DOHH2 (cell line): ENCODE data around the gene MAP7D1.

Experiments used
- H3F3A ChIP-seq: fragments of 200-600 bp; sonication (generic), shearing (Covaris generic); 2 replicates; pipeline ENCODE4 v1.6.0; 2016; ENCODE audit warnings: antibody characterized with exemption, mild to moderate bottlenecking; ENCODE audit not compliant: control insufficient read depth, insufficient read depth
- H3K27ac ChIP-seq: fragments of 200-600 bp; sonication (generic); 2 replicates; pipeline ENCODE4 v1.5.1; 2014; ENCODE audit warnings: low read depth, mild to moderate bottlenecking, low read length, moderate library complexity
- H3K27me3 ChIP-seq: fragments of 200-600 bp; sonication (generic); 2 replicates; pipeline ENCODE4 v1.6.1; 2014; ENCODE audit warnings: mild to moderate bottlenecking, low read length, mixed read lengths; ENCODE audit not compliant: control insufficient read depth
- H3K36me3 ChIP-seq: fragments of 200-600 bp; sonication (generic); 2 replicates; pipeline ENCODE4 v1.6.1; 2014; ENCODE audit warnings: mild to moderate bottlenecking, low read length, moderate library complexity, mixed read lengths; ENCODE audit not compliant: control insufficient read depth
- H3K4me1 ChIP-seq: fragments of 200-600 bp; sonication (generic); 2 replicates; pipeline ENCODE4 v1.6.1; 2014; ENCODE audit warnings: mild to moderate bottlenecking, low read length, mixed read lengths; ENCODE audit not compliant: control insufficient read depth
- H3K4me2 ChIP-seq: fragments of 200-600 bp; sonication (generic); 2 replicates; pipeline ENCODE4 v1.6.0; 2014; ENCODE audit warnings: mild to moderate bottlenecking, low read length, moderate library complexity
- H3K4me3 ChIP-seq: fragments of 200-600 bp; sonication (generic); 2 replicates; pipeline ENCODE4 v1.5.1; 2014; ENCODE audit warnings: mild to moderate bottlenecking, low read length, mixed read lengths
- H3K79me2 ChIP-seq: fragments of 200-600 bp; sonication (generic); 2 replicates; pipeline ENCODE4 v1.6.1; 2014; ENCODE audit warnings: mild to moderate bottlenecking, low read length, mixed read lengths; ENCODE audit not compliant: control insufficient read depth
- H3K9me2 ChIP-seq: fragments of 200-600 bp; sonication (generic); replicated peaks from 2 replicates; pipeline ENCODE4 v1.6.1; 2014; ENCODE audit warnings: mild to moderate bottlenecking, low read length, mixed read lengths; ENCODE audit not compliant: control insufficient read depth
- H3K9me3 ChIP-seq: fragments of 200-600 bp; sonication (generic); 2 replicates; pipeline ENCODE4 v1.6.1; 2014; ENCODE audit warnings: antibody characterized with exemption, low read length, mixed read lengths; ENCODE audit not compliant: control insufficient read depth, insufficient read depth
- H4K20me1 ChIP-seq: fragments of 200-600 bp; sonication (generic); 2 replicates; pipeline ENCODE4 v1.6.0; 2014; ENCODE audit warnings: low read depth, mild to moderate bottlenecking, antibody characterized with exemption, low read length, moderate library complexity; ENCODE audit not compliant: control insufficient read depth, insufficient read depth
- EZH2phosphoT487 ChIP-seq: fragments of 200-600 bp; sonication (generic); IDR thresholded peaks from 2 replicates; pipeline ENCODE4 v1.6.1; 2017; ENCODE audit warnings: borderline replicate concordance, mild to moderate bottlenecking, antibody characterized with exemption, low read length, moderate library complexity, mixed read lengths
- TF ChIP-seq, protein P1 (sequence below): fragments of 200-600 bp; sonication (generic); IDR thresholded peaks from one replicate; pipeline ENCODE4 v1.5.1; 2014; ENCODE audit warnings: antibody characterized with exemption, mild to moderate bottlenecking, low read depth, low read length; ENCODE audit not compliant: poor library complexity, severe bottlenecking

The MAP7D1 gene

GRCh38 chr1:36159614-36160387, 3.8 kb downstream of the MAP7D1 start:
- H3F3A ChIP-seq: peaks cover 11% of the 10 kb centered on the region
- H3K79me2 ChIP-seq: peaks cover 98% of the 10 kb centered on the region
- H3K27ac ChIP-seq: peak overlapping the region; percentile 82
- H3K36me3 ChIP-seq: peaks cover 63% of the 10 kb centered on the region
- H3K4me2 ChIP-seq: peak overlapping the region; percentile 86
- peak overlapping the region; percentile 72 for H3K4me3 ChIP-seq
- no peaks in the 10 kb centered on the region for H3K9me2 ChIP-seq
- no peaks in the 10 kb centered on the region for H3K9me3 ChIP-seq
- peaks cover 4% of the 10 kb centered on the region; the same call in 1 of the 2 replicates for H4K20me1 ChIP-seq
- TF ChIP-seq, protein P1, sequence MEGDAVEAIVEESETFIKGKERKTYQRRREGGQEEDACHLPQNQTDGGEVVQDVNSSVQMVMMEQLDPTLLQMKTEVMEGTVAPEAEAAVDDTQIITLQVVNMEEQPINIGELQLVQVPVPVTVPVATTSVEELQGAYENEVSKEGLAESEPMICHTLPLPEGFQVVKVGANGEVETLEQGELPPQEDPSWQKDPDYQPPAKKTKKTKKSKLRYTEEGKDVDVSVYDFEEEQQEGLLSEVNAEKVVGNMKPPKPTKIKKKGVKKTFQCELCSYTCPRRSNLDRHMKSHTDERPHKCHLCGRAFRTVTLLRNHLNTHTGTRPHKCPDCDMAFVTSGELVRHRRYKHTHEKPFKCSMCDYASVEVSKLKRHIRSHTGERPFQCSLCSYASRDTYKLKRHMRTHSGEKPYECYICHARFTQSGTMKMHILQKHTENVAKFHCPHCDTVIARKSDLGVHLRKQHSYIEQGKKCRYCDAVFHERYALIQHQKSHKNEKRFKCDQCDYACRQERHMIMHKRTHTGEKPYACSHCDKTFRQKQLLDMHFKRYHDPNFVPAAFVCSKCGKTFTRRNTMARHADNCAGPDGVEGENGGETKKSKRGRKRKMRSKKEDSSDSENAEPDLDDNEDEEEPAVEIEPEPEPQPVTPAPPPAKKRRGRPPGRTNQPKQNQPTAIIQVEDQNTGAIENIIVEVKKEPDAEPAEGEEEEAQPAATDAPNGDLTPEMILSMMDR: no peak
- no peak for TF ChIP-seq EZH2phosphoT487
- H3K27me3 ChIP-seq: no peaks in the 10 kb centered on the region
- H3K4me1 ChIP-seq: peaks cover 81% of the 10 kb centered on the region

DNA sequence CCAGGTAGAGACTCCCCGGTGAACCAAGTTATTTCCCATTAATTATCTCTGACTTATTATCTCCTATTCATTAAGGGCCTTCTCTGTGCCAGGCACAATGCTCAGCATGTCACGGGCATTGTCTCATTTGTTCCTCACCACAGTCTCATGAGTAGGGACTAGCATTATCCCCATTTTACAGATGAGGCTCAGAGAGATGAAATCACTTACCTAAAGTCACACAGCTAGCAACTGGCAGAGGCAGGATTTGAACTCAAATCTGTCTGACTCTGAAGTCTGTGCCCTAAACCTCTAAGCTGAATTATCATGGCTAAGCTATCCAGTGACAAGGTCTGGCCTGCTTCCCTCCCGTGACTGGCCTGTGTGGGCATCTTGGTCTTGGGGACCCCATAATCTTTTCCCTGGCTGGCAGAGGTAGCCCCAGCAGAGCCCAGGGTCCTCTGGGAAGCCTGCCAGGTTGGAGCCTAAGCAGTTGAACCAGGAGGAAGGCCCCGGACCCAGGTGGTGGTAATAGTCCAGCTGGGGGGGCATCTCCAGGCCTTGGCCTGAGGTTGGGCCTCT, 4.5 kb downstream of the MAP7D1 start:
- H3F3A ChIP-seq: peaks cover 11% of the 10 kb centered on the region

DNA sequence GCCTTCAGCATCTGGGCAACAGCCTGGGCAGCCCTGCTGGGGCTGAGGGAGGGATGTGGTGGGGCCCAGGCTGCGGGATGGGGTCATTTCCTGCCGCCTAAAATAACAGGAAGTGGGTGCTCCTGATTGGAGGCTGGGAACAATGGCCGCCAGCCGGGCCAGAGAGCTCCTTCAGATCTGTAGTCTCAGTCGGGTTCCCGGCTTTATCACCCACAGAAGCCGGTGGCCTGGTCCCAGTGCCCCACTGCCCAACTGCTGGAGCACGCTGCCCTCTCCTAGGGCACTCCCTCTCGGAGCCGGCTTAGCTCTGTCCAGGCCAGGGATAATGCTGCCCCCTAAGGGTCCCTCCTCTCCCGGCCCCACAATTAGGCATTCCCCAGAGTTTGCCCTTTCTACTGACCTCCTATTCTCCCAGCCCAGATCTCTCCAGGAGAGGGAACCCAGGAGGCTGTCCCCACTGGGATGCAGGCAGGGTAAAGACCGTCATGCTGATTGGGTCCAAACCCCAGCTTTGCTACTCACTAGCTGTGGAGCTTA, 5.1 kb downstream of the MAP7D1 start:
- H3K9me2 ChIP-seq: no peaks in the 10 kb centered on the region
- H3K27ac ChIP-seq: peak overlapping the region; percentile 82
- H3K27me3 ChIP-seq: no peaks in the 10 kb centered on the region
- peaks cover 99% of the 10 kb centered on the region for H3K79me2 ChIP-seq
- no peaks in the 10 kb centered on the region for H3K9me3 ChIP-seq
- H3K4me2 ChIP-seq: peak overlapping the region; percentile 86
- peaks cover 4% of the 10 kb centered on the region; the same call in 1 of the 2 replicates for H4K20me1 ChIP-seq
- H3K36me3 ChIP-seq: peaks cover 63% of the 10 kb centered on the region
- peak overlapping the region; percentile 72 for H3K4me3 ChIP-seq
- peaks cover 11% of the 10 kb centered on the region for H3F3A ChIP-seq
- peaks cover 77% of the 10 kb centered on the region for H3K4me1 ChIP-seq
- TF ChIP-seq, protein P1: peak; percentile 62
- no peak for TF ChIP-seq EZH2phosphoT487

More for the DNA sequence above, 4.5 kb downstream of the MAP7D1 start:
- Histone ChIP-seq H3K4me3 (peak overlapping the region; percentile 72), H3K4me1 (peaks cover 77% of the 10 kb centered on the region), H3K27ac (peak overlapping the region; percentile 82), H3K36me3 (peaks cover 63% of the 10 kb centered on the region), H3K27me3 (no peaks in the 10 kb centered on the region), H4K20me1 (peaks cover 4% of the 10 kb centered on the region; the same call in 1 of the 2 replicates), H3K4me2 (peak overlapping the region; percentile 86), H3K79me2 (peaks cover 97% of the 10 kb centered on the region), H3K9me2 (no peaks in the 10 kb centered on the region), H3K9me3 (no peaks in the 10 kb centered on the region)
- TF ChIP-seq, protein P1: no peak
- no peak for TF ChIP-seq EZH2phosphoT487
